GM18508 (cell line): ENCODE measurements around the gene MECR.

ENCODE experiments used
- ATAC-seq: cut with Tn5 transposase; IDR thresholded peaks from one replicate; pipeline ENCODE4 v1.9.1; 2021; ENCODE audit warnings: moderate number of reproducible peaks; ENCODE audit not compliant: insufficient read depth, unreplicated experiment

Gene MECR

GRCh38 chr1:29145739-29146437 is 84.8 kb downstream of the MECR start:
- no peak for ATAC-seq

- no peak for ATAC-seq
These were observed 86.6 kb downstream of the MECR start for GRCh38 chr1:29144178-29144577.

- no peak for ATAC-seq
These were observed 88.0 kb downstream of the MECR start for GRCh38 chr1:29142714-29143113.
